T-helper 1 cell (primary cell): Measurements from ENCODE around the gene MYBBP1A.

ENCODE experiments used
- DNase-seq, 5 donors: peaks; one replicate each; pipeline ENCODE4 v3.0.0-alpha.2; 2012 to 2020

Gene MYBBP1A

DNA sequence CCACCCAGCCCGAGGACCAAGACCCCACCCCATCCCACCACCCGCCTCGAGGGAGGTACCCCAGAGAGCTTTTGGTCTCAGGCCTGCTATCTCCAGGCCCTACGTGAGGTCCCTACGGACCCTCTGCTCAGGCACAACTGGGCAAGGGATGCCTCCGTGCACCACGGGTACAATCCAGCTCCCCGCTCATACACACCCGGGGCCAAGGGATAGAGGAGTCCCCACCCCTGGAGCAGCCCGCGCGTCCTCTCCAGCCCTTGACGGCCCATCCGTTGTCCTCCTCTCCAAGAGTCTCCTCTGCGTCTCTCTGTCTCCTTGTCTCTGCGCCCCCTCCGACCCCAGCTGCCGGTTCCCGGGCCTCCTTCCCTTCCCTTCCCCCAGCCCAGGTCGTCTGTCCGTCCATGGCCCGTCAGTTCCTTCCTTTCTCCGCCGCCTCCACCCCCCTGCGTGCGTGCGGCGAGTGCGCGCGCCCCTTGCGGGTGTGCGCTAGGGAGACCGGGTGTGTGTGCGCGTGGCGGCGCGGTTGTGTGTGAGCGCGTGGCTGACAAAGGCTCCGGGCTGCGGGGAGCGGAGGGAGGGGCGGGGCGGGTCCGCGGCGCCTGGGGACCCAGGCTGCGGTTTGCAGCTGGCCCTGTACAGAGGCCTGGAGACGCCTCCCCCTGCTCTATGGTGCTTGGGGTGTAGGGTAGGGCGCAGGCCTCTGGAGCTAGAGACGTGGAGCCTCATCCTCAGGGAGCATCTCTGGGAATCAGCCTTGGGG is 55.6 kb downstream of the MYBBP1A start:
- peak in 1 of 5 donors; percentile 19 for DNase-seq

DNA sequence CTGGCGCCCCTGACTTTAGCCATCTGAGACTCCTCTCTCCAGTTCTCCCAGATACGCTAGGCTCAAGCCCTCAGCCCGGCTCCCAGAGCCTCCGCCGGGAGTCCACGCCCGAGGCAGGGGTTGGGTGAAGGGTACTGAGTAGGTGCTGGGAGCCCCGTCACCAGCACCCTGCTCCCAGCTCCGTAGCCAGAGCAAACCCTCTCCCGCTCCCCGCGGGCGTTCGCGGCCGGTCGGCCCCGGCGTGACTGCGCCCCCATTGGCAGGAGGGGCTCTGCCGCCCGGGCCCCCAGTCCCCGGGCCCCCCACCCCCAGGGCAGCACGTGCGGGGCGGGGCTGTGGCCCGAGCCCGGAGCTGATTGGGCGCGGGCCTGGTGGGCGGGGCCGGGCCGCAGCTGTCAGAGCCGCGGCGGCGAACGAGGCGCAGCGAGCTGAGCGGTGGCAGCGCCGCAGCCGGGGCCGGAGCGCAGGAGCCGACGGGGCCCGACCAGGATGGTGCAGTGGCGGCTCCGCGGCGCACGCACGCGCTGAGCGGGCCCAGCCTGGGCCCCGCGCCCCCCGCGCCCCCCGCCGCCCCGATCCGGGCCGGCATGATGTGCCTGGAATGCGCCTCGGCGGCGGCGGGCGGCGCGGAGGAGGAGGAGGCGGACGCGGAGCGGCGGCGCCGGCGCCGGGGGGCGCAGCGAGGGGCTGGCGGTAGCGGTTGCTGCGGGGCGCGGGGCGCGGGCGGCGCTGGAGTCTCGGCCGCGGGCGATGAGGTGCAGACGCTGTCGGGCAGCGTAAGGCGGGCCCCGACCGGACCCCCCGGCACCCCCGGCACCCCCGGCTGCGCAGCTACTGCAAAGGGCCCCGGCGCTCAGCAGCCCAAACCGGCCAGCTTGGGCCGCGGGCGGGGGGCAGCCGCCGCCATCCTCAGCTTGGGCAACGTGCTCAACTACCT is 56.5 kb downstream of the MYBBP1A start, which contains the start of gene SPNS2:
Gene SPNS2 (plus strand): TSS at position 421 of the 937 bp plus-strand sequence. CDS start 167 bp downstream, at position 588.
- DNase-seq: peak; percentile 20 to 57 (median 41)

DNA sequence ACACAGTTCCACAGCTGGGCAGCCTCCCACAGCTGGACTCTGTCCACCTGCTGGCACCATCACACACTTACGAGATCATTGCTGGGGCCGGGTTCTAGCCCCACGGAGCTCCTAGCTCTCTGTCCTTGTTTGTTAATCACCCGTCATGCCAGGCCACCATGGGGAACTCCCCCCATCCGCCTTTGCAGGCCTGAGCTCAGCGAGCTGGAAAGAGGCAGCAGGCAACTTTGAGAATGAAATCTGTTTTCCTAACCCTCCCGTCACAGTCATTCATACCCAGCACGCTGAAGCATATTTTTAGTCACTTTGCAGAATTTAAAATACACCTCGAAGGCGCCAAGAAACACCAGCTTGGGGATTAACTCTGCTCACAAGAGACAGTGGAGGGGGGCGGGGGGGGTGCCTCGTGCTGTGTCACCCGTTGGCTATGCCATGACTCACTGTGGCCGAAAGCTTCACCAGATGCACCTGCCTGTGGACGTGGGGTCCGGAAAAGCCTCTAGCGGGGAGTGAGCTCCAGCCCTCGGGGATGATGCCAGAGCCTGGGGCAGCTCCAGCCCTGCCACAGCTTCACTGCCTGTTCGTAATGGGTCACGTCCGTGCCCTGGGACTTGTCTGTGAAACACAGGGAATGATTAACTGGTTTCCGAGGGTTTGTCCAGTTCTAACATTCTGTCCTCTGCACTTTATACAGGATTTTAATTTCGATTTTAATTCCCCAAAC is 57.9 kb downstream of the MYBBP1A start:
- DNase-seq: no peak

DNA sequence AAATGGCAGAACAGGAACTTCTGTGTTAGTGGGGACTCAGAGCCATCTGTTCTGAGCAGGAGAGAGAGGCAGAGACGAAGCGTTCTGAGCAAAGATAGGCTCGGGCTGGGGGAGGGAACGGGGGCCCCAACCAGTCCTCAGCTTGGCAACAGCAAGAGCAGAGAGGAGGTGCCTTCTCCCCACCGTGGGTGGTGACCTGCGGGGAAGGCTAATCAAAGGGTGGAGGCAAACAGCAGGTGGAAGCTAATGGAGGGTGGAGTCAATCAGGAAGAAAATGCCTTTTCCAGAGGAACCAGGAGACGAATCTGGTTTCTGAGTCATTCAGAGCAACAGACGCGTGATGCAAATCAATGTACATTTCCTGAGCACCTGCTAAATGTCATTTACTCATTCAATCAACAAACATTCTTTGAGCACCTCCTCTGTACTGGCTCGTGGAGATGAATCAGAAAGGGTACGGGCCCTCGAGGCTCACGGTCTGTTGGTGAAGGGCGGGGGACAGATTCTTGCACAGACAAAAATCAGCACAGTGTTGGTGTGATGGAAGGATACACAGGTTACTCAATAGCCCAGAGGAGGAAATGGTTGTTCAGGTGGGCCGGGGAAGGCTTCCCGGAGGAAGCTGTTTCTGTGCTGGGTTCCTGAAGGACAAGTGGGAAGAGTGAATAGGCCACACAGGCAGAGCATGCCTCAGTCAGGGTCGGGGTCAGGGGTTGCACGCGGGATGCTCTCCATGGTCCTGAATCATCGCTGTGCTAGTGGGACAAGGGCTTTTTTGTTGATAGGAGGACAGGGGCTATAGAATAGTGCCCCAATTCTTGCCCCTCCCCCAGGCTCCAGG is 62.2 kb downstream of the MYBBP1A start:
- DNase-seq: peak in 2 of 5 donors; percentile 11 to 21

DNA sequence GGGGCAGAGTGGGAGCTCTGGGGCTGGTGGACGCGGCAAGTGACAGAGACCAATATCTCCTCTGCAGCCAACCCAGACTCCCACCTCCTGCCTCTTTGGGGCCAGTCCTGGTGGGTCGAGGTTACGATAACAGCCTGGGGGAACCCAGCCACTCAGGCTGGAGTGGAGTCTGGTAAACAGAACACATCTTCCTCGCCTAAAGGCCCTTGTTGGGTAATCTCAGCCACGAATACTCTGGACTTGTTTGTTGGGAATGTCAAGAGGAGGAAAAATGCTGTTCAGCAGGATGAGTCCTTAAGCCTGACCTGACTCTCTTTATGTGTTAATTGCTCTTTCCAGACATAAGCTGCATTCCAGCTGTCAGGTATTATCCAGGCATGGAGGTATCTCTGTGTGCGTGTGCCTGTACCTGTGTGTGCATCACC is 64.5 kb downstream of the MYBBP1A start:
- DNase-seq: no peak

DNA sequence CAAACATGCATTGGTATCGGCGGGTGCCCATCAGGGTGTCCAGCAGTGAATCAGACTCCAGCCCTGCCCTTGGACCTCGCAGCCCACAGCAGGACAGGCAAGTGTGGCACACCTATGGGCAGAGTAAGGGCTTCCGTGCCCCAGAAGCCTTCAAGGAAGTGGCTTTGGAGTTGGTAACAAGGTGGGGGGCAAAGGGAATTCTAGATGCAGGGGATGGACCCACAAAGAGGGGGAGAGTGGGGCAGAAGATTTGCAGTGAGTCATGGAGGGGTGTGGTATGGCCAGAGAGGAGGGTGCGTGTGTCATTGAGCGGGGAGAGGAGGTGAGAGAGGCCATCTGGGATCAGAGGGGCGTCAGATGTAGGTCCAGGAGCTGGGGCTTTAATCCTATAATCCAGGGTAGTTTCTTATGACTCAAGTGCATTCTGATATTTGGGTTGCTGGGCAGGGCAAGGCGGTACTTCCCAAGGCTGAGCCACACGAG is 65.0 kb downstream of the MYBBP1A start:
- no peak for DNase-seq

DNA sequence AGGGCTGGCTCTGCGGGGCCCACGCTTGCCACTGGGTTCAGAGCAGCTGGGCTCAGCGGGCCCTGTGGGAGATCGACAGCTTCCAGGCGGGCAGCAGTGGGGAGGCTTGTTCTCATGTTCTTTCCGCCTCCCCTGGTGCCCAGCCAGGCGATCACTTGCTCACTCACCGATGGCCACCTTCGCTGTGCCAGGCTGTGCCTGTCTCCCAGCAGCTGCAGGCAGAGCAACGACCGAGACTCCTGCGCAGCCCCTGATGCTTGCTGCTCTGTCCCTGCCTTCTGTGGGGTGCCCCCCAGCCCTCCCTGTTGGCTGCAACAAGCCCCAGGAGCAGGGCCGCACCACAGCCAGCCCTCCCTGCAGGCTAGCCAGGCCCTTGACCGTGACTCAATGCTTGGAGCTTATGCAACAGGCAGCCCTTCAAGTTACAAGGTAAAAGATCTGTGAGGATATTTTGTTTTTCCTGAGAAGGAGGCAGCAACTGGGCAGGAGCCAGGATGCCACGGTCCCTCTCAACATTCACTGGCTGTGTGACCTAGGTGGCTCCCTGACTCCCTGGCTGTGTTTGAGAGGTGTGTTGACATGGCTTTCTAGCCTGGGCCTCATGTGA is 66.1 kb downstream of the MYBBP1A start:
- DNase-seq: no peak
